IPS-11a (cell line): ENCODE measurements around the gene CHD2.

Experiments
- H3K4me3 ChIP-seq: one replicate; pipeline ENCODE4 v1.5.1; 2013; ENCODE audit warnings: low read depth, low read length, control low read depth

The CHD2 gene

GRCh38 chr15:92928225-92928750 lies 28.2 kb downstream of the CHD2 start:
- H3K4me3 ChIP-seq: no peak overlapping the region

GRCh38 chr15:92929002-92929401 lies 28.9 kb downstream of the CHD2 start:
- no peak overlapping the region for H3K4me3 ChIP-seq

DNA sequence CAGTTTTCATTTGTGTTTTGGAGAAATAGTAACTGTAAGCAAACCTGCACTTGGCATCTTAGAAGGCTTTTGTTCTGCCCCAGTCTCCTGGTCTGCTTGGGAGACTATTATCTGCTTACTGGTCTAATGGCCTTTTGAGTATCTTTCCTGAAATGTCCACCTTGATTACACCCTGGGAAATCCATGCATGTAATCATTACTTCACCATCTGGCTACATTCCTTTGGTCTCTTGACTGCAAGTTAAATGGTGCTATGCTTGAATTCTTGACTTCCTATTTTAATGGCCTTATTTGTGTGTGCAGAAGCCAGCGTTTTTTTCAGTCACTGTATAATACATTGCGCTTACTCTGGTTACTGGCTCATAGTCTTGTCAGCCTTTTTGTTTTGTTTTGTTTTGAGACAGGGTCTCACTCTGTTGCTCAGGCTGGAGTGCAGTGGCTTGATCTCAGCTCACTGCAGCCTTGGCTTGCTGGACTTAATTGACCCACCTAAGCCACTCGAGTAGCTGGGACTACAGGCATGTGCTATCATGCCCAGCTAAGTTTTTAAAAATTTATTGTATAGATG lies 30.0 kb downstream of the CHD2 start:
- H3K4me3 ChIP-seq: no peak overlapping the region

DNA sequence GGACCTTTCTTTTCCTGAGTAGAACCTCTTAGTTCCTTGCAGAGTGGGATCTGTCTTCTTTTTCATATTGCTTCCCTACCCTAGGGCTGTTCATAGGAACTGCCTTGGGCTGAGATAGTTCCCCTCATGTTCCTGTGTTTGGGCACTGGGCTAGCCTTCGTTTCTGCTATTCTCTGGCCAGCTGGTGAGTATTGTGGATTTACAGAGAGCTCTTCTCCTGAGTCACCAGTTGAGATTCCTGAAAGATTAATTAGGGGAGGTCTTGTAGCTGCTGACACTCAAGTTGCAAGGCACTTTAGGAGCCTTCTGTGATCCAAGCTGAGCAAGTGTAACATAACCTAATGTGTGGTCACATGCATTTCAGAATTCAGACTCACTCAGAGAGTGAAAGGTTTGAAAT lies 30.7 kb downstream of the CHD2 start:
- H3K4me3 ChIP-seq: no peak overlapping the region

GRCh38 chr15:92932946-92933649 lies 33.0 kb downstream of the CHD2 start:
- no peak overlapping the region for H3K4me3 ChIP-seq

DNA sequence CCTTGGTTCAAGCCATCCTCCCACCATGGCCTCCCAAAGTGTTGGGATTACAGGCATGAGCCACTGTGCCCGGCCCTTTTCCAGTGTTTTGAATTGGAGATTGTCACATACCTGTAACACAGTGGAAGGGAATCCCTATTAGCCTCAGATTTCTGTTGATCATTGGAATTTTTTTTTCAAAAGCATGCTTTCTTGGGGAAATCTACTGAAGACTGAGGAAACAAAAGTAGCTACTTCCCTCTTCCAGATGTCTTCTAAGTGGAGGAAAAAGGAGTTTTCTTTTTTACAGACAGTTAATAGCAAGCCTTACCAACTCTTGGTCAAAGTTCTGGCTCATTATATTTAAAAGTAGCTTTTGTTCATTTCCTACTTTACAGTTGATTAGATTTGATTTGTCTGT lies 33.7 kb downstream of the CHD2 start:
- no peak overlapping the region for H3K4me3 ChIP-seq

GRCh38 chr15:92934716-92935115 lies 34.6 kb downstream of the CHD2 start:
- H3K4me3 ChIP-seq: no peak overlapping the region

DNA sequence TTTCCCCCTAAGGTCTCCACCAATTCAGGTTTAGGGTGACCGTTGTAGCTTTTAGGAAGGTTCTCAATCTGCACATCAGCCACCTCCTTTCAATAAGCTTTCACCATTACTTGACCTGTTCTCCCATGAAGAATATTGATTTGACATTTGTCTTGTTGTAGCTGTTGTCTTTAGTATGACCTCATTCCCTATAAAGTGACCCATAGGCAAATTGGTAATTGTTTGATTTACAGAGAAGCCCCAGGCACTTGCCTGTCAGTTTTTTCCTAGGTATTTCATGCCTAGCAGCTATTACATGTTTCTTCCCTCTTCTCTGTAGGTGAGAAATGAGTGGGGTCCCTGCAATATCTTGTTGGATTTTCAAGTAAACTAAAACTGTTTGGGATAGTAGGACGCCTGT lies 36.0 kb downstream of the CHD2 start:
- no peak overlapping the region for H3K4me3 ChIP-seq

DNA sequence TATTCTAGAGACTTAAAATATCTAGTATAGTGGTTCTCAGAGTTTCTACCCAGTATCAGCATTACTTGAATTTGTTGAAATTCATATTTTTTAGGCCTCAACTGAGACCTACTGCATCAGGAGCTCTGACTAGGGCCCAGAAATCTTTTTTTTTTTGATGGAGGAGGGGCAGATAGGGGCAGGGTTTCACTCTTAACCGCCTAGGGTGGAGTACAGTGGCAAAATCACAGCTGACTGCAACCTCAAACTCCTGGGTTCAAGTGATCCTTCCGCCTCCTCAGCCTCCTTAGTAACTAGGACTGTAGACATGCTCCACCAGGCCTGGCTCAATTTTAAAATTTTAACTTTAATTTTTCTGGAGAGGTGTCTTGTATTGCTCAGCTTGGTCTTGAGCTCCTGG lies 36.6 kb downstream of the CHD2 start:
- H3K4me3 ChIP-seq: no peak overlapping the region

- no peak overlapping the region for H3K4me3 ChIP-seq
Measured at GRCh38 chr15:92937901-92938300, 37.8 kb downstream of the CHD2 start.

GRCh38 chr15:92938387-92938786 lies 38.3 kb downstream of the CHD2 start:
- no peak overlapping the region for H3K4me3 ChIP-seq

- no peak overlapping the region for H3K4me3 ChIP-seq
Measured at GRCh38 chr15:92941668-92942067, 41.5 kb downstream of the CHD2 start.

DNA sequence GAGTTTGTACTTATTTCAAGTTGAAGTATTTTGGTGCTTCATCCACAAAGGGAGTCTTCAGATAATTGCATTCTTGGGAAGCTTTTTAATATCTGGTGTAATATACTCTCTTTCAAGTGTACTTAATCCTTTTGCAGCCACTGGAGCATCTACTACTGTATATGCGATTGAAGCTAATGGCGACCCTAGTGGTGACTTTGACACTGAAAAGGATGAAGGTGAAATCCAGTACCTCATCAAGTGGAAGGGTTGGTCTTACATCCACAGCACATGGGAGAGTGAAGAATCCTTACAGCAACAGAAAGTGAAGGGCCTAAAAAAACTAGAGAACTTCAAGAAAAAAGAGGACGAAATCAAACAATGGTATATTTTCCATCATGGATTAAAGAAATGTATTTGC lies 42.6 kb downstream of the CHD2 start:
- no peak overlapping the region for H3K4me3 ChIP-seq

DNA sequence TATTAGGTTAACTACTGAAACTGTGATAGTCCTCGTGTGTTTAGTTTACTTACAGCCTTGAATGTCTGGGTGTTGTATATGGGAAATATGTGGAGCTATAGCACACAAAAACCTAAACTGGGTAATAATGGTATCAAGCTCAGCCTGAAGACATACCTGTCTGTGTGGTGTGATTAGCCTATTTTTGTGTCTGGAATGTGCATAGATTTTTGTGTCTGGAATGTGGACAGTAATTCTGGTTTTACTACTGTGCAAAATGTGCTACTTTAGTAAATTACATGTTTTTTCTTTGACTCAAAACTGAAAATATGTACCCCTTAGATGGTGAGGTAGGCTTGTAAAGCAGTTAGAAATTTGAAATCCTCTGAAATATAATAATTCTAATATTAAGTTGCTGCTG lies 43.5 kb downstream of the CHD2 start:
- H3K4me3 ChIP-seq: no peak overlapping the region

DNA sequence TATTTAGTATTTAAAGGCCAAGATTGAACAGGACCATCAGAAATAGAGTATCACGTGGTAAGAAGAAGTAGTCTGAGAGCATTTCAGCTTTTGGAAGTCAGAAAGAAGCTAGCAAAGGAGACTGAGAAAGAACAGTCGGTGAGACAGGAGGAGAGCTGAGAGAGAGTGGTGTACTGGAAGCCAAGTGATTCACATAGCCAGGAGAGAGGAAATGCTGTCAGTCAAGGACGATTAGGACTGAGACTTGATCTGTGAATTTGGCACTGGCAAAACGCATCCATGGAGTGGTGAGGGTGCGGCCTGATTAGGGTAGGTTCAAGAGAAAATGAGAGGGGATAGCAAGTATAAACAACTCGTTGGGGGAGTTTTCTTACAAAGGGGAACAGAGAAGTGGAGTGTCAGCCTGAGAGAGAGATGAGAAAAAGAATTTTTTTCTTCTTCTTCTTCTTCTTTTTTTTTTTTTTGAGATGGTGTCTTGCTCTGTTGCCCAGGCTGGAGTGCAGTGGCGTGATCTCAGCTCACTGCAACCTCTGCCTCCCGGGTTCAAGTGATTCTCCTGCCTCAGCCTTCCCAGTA lies 44.9 kb downstream of the CHD2 start:
- no peak overlapping the region for H3K4me3 ChIP-seq

DNA sequence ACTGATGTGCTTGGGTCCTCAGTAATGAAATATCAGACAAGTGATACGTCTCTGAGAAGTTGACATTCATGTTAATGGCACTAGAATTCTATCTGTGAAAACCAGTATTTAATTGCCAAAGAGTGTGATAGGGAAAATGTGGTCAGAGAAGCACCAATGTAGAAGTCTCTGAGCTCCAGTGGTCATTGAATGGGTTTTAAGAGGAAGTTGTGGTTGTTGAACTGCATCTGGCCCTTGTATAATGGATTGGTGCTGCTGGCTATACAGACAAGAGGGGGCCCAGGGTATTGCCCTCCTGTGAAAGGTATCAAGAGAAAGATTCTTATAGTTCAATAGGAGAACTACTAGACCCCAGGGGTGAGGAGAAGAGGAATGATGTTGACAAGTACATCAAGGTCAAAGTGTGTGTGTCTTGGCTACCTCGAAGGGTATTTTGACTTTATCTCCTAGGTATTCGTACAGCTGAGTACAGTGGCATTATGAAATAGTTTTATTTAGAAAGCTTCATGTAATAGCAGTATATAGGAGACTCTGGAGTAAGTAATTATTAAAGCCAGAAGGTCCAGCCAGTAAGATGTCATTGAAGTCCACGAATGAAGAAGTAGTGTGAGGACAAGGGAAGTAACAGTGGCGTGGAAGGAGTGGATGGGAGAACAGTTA lies 47.1 kb downstream of the CHD2 start:
- H3K4me3 ChIP-seq: no peak overlapping the region

- no peak overlapping the region for H3K4me3 ChIP-seq
Measured at GRCh38 chr15:92949604-92950249, 49.6 kb downstream of the CHD2 start.

GRCh38 chr15:92951800-92952457 lies 51.8 kb downstream of the CHD2 start:
- no peak overlapping the region for H3K4me3 ChIP-seq

- no peak overlapping the region for H3K4me3 ChIP-seq
Measured at GRCh38 chr15:92952458-92952850, 52.3 kb downstream of the CHD2 start.

GRCh38 chr15:92953566-92953965 lies 53.4 kb downstream of the CHD2 start:
- no peak overlapping the region for H3K4me3 ChIP-seq

DNA sequence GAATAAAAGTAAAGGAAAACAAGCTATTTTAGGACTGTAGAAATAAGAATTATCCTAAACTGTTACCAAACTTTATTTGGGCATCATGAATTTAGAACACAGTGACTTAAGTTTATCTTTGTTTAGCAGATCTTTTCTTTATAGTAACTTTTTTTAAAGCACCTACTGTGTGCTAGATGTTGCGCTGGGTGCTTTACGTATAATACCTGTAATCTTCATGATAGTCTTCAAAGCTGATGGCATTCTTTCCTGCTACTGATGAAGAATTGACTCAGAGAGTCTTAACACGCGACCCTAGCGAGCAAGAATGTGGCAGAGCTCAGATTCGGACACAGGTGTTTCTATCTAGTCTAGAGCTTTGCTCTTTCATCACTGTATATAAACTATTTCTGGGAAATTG lies 53.9 kb downstream of the CHD2 start:
- no peak overlapping the region for H3K4me3 ChIP-seq
